Activated naive CD4-positive, alpha-beta T cell treated with anti-CD3 and anti-CD28 coated beads for 36 hours (primary cell): ENCODE measurements around the gene IGIP. TPM values are rescaled to one million over a fixed set of nuclear protein-coding genes. Genes with fewer than 3 reads are reported as not detected.

Source experiments
- CTCF ChIA-PET: fragments of 350-600 bp; sonication (Branson Sonifier 250); formaldehyde crosslinking; loops from one replicate; lab custom pipeline; 2021; ENCODE audit warnings: antibody characterized with exemption; lab: Charles Lee
- DNase-seq: peaks from one replicate; pipeline ENCODE4 v3.0.0-alpha.2; 2020
- H3K27ac Mint-ChIP-seq: one replicate; pipeline ENCODE4 v1.8.0; 2021; ENCODE audit warnings: mild to moderate bottlenecking, mixed read lengths
- H3K27me3 Mint-ChIP-seq: one replicate; pipeline ENCODE4 v1.8.0; 2021; ENCODE audit warnings: low read depth, mixed read lengths
- H3K36me3 Mint-ChIP-seq: one replicate; pipeline ENCODE4 v1.8.0; 2021; ENCODE audit warnings: low read depth, mixed read lengths
- H3K4me1 Mint-ChIP-seq: one replicate; pipeline ENCODE4 v1.8.0; 2021; ENCODE audit warnings: low read depth, mixed read lengths
- H3K4me3 Mint-ChIP-seq: one replicate; pipeline ENCODE4 v1.8.0; 2021; ENCODE audit warnings: mild to moderate bottlenecking, moderate library complexity, mixed read lengths
- H3K9me3 Mint-ChIP-seq: one replicate; pipeline ENCODE4 v1.8.0; 2021; ENCODE audit warnings: mixed read lengths
- intact Hi-C: fragments of 100-400 bp; cut with micrococcal nuclease; formaldehyde crosslinking; loops from one replicate; pipeline ENCODE4 v1.15.1; 2023
- total RNA-seq, 2 experiments: library from RNA; stranded (reverse); gene quantifications; one replicate each; pipeline ENCODE4 v1.2.3, GENCODE V29; 2021

Gene IGIP
- total RNA-seq = 1 to 10 TPM; 1.4 to 1.6 TPM

- CTCF ChIA-PET = no interaction called here
- Mint-ChIP-seq H3K9me3 (no peaks in the 10 kb centered on the region), H3K4me3 (no peak within 1 kb of the TSS), H3K27ac (no peak within 1 kb of the TSS), H3K27me3 (no peaks in the 10 kb centered on the region), H3K4me1 (peaks cover 39% of the 10 kb centered on the region), H3K36me3 (no peaks in the 10 kb centered on the region)
- intact Hi-C loops = no loop called here
- DNase-seq = no peak
These were observed at the start of gene IGIP for GRCh38 chr5:140125637-140126036. Gene IGIP, plus strand, starts transcription at chr5:140125937. Its CDS starts 2,540 bp downstream, at chr5:140128477.

- Mint-ChIP-seq H3K4me3 (no peak overlapping the region), H3K27ac (no peak overlapping the region), H3K9me3 (no peaks in the 10 kb centered on the region), H3K4me1 (no peaks in the 10 kb centered on the region), H3K27me3 (peaks cover 6% of the 10 kb centered on the region), H3K36me3 (no peaks in the 10 kb centered on the region)
- no peak for DNase-seq
- CTCF ChIA-PET = interaction anchor here (4.8 to 5.7 kb wide), 2 partner anchors 68 to 83 kb away, joined by 43 to 80 read pairs; no protein-coding TSS in a partner anchor
- intact Hi-C loops = no loop called here
These were observed 49.6 kb upstream of the IGIP start for GRCh38 chr5:140076142-140076541.

GRCh38 chr5:140076788-140077187 is 48.9 kb upstream of the IGIP start:
- intact Hi-C loops = no loop called here
- Mint-ChIP-seq H3K9me3 (no peaks in the 10 kb centered on the region), H3K4me1 (no peaks in the 10 kb centered on the region), H3K27ac (no peak overlapping the region), H3K27me3 (peaks cover 6% of the 10 kb centered on the region), H3K36me3 (no peaks in the 10 kb centered on the region), H3K4me3 (no peak overlapping the region)
- CTCF ChIA-PET = interaction anchor here (0.6 to 5.7 kb wide), 2 partner anchors 67 to 77 kb away, joined by 3 to 80 read pairs; no protein-coding TSS in a partner anchor
- no peak for DNase-seq

- Mint-ChIP-seq H3K27ac (no peak overlapping the region), H3K9me3 (no peaks in the 10 kb centered on the region), H3K4me3 (no peak overlapping the region), H3K36me3 (no peaks in the 10 kb centered on the region), H3K4me1 (no peaks in the 10 kb centered on the region), H3K27me3 (peaks cover 3% of the 10 kb centered on the region)
- intact Hi-C loops = no loop called here
- CTCF ChIA-PET = interaction anchor here (0.9 to 1.0 kb wide), 2 partner anchors 72 to 114 kb away, joined by 3 read pairs; no protein-coding TSS in a partner anchor
- DNase-seq = no peak
These were observed 42.6 kb upstream of the IGIP start for GRCh38 chr5:140083120-140083519.

- no peak overlapping the region for H3K4me3 Mint-ChIP-seq
- CTCF ChIA-PET = interaction anchor here (0.9 to 1.0 kb wide), 2 partner anchors 71 to 115 kb away, joined by 3 read pairs; no protein-coding TSS in a partner anchor
These were observed 42.1 kb upstream of the IGIP start for GRCh38 chr5:140083650-140084049.

GRCh38 chr5:140084541-140084940 is 41.2 kb upstream of the IGIP start:
- CTCF ChIA-PET = interaction anchor here (0.6 to 1.1 kb wide), 2 partner anchors 11 to 29 kb away, joined by 3 read pairs; no protein-coding TSS in a partner anchor

More at GRCh38 chr5:140083650-140084049, 42.1 kb upstream of the IGIP start:
- peaks cover 3% of the 10 kb centered on the region for H3K27me3 Mint-ChIP-seq
- intact Hi-C loops = no loop called here
- H3K36me3 Mint-ChIP-seq = no peaks in the 10 kb centered on the region
- no peak overlapping the region for H3K27ac Mint-ChIP-seq
- no peak for DNase-seq
- H3K4me1 Mint-ChIP-seq = no peaks in the 10 kb centered on the region
- H3K9me3 Mint-ChIP-seq = no peaks in the 10 kb centered on the region

GRCh38 chr5:140090251-140090650 is 35.5 kb upstream of the IGIP start:
- intact Hi-C loops = no loop called here
- no peak overlapping the region for H3K27ac Mint-ChIP-seq
- DNase-seq = no peak
- no peaks in the 10 kb centered on the region for H3K36me3 Mint-ChIP-seq
- H3K4me3 Mint-ChIP-seq = no peak overlapping the region
- H3K4me1 Mint-ChIP-seq = no peaks in the 10 kb centered on the region
- CTCF ChIA-PET = no interaction called here
- H3K27me3 Mint-ChIP-seq = peaks cover 2% of the 10 kb centered on the region
- H3K9me3 Mint-ChIP-seq = peaks cover 15% of the 10 kb centered on the region

More at GRCh38 chr5:140084541-140084940, 41.2 kb upstream of the IGIP start:
- Mint-ChIP-seq H3K27me3 (peaks cover 3% of the 10 kb centered on the region), H3K27ac (no peak overlapping the region), H3K4me1 (no peaks in the 10 kb centered on the region), H3K9me3 (peaks cover 3% of the 10 kb centered on the region), H3K4me3 (no peak overlapping the region), H3K36me3 (no peaks in the 10 kb centered on the region)
- intact Hi-C loops = no loop called here
- DNase-seq = no peak

- no peak overlapping the region for H3K4me3 Mint-ChIP-seq
- peaks cover 15% of the 10 kb centered on the region for H3K9me3 Mint-ChIP-seq
- intact Hi-C loops = no loop called here
- H3K36me3 Mint-ChIP-seq = no peaks in the 10 kb centered on the region
- no peak for DNase-seq
- CTCF ChIA-PET = no interaction called here
- H3K27ac Mint-ChIP-seq = no peak overlapping the region
- peaks cover 2% of the 10 kb centered on the region for H3K27me3 Mint-ChIP-seq
- no peaks in the 10 kb centered on the region for H3K4me1 Mint-ChIP-seq
These were observed 32.6 kb upstream of the IGIP start for GRCh38 chr5:140093179-140093578.

- DNase-seq = no peak
- H3K9me3 Mint-ChIP-seq = peaks cover 15% of the 10 kb centered on the region
- CTCF ChIA-PET = interaction anchor here (1.0 to 1.5 kb wide), 3 partner anchors 50 to 125 kb away, joined by 3 to 6 read pairs (median 3); no protein-coding TSS in a partner anchor
- no peaks in the 10 kb centered on the region for H3K4me1 Mint-ChIP-seq
- H3K36me3 Mint-ChIP-seq = no peaks in the 10 kb centered on the region
- H3K27me3 Mint-ChIP-seq = peaks cover 2% of the 10 kb centered on the region
- no peak overlapping the region for H3K27ac Mint-ChIP-seq
- intact Hi-C loops = no loop called here
- H3K4me3 Mint-ChIP-seq = no peak overlapping the region
These were observed 31.9 kb upstream of the IGIP start for GRCh38 chr5:140093866-140094265.

- Mint-ChIP-seq H3K4me3 (no peak overlapping the region), H3K36me3 (no peaks in the 10 kb centered on the region), H3K27ac (no peak overlapping the region), H3K4me1 (no peaks in the 10 kb centered on the region), H3K27me3 (peaks cover 2% of the 10 kb centered on the region), H3K9me3 (peaks cover 11% of the 10 kb centered on the region)
- intact Hi-C loops = no loop called here
- no peak for DNase-seq
- CTCF ChIA-PET = interaction anchor here (0.8 to 1.5 kb wide), 5 partner anchors 11 to 126 kb away, joined by 3 to 6 read pairs (median 3); no protein-coding TSS in a partner anchor
These were observed 30.8 kb upstream of the IGIP start for GRCh38 chr5:140094889-140095288.

- Mint-ChIP-seq H3K27me3 (no peaks in the 10 kb centered on the region), H3K4me1 (peaks cover 3% of the 10 kb centered on the region), H3K9me3 (no peaks in the 10 kb centered on the region), H3K4me3 (no peak overlapping the region), H3K36me3 (no peaks in the 10 kb centered on the region), H3K27ac (no peak overlapping the region)
- DNase-seq = no peak
- CTCF ChIA-PET = no interaction called here
- intact Hi-C loops = no loop called here
These were observed 24.6 kb upstream of the IGIP start for GRCh38 chr5:140101179-140101578.

- no peak for DNase-seq
- Mint-ChIP-seq H3K9me3 (no peaks in the 10 kb centered on the region), H3K4me3 (no peak overlapping the region), H3K4me1 (peaks cover 15% of the 10 kb centered on the region), H3K36me3 (no peaks in the 10 kb centered on the region), H3K27me3 (no peaks in the 10 kb centered on the region), H3K27ac (no peak overlapping the region)
- CTCF ChIA-PET = interaction anchor here (1.3 kb wide), 1 partner anchor 29 kb away, joined by 5 read pairs; no protein-coding TSS in a partner anchor
- intact Hi-C loops = no loop called here
These were observed 22.6 kb upstream of the IGIP start for GRCh38 chr5:140103154-140103553.

GRCh38 chr5:140104100-140104499 is 21.6 kb upstream of the IGIP start:
- Mint-ChIP-seq H3K27me3 (no peaks in the 10 kb centered on the region), H3K4me3 (no peak overlapping the region), H3K9me3 (no peaks in the 10 kb centered on the region), H3K36me3 (no peaks in the 10 kb centered on the region), H3K27ac (no peak overlapping the region), H3K4me1 (peaks cover 16% of the 10 kb centered on the region)
- DNase-seq = no peak
- intact Hi-C loops = loop anchor here (2.0 kb wide), 1 partner anchor 31 kb away; no protein-coding TSS in a partner anchor
- CTCF ChIA-PET = interaction anchor here (0.7 kb wide), 1 partner anchor 61 kb away, joined by 3 read pairs; the partner anchor contains the start of gene NRG2
